22Rv1 (cell line): ENCODE data around the gene WNT16.

Experiments used
- H3K27ac ChIP-seq: fragments of 450-650 bp; 2 replicates; pipeline ENCODE4 v1.5.1; 2017
- ZFX ChIP-seq: fragments of 450-650 bp; IDR thresholded peaks from 2 replicates; pipeline ENCODE4 v1.6.1; 2017; ENCODE audit warnings: antibody characterized with exemption, borderline replicate concordance
- TF ChIP-seq, protein P1 (sequence below): fragments of 450-650 bp; IDR thresholded peaks from 2 replicates; pipeline ENCODE4 v1.5.1; 2017; ENCODE audit warnings: mild to moderate bottlenecking

WNT16 gene

GRCh38 chr7:121371883-121372282, 43.1 kb downstream of the WNT16 start:
- H3K27ac ChIP-seq: no peak overlapping the region
- no peak for TF ChIP-seq ZFX
- TF ChIP-seq, protein P1, sequence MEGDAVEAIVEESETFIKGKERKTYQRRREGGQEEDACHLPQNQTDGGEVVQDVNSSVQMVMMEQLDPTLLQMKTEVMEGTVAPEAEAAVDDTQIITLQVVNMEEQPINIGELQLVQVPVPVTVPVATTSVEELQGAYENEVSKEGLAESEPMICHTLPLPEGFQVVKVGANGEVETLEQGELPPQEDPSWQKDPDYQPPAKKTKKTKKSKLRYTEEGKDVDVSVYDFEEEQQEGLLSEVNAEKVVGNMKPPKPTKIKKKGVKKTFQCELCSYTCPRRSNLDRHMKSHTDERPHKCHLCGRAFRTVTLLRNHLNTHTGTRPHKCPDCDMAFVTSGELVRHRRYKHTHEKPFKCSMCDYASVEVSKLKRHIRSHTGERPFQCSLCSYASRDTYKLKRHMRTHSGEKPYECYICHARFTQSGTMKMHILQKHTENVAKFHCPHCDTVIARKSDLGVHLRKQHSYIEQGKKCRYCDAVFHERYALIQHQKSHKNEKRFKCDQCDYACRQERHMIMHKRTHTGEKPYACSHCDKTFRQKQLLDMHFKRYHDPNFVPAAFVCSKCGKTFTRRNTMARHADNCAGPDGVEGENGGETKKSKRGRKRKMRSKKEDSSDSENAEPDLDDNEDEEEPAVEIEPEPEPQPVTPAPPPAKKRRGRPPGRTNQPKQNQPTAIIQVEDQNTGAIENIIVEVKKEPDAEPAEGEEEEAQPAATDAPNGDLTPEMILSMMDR: no peak

DNA sequence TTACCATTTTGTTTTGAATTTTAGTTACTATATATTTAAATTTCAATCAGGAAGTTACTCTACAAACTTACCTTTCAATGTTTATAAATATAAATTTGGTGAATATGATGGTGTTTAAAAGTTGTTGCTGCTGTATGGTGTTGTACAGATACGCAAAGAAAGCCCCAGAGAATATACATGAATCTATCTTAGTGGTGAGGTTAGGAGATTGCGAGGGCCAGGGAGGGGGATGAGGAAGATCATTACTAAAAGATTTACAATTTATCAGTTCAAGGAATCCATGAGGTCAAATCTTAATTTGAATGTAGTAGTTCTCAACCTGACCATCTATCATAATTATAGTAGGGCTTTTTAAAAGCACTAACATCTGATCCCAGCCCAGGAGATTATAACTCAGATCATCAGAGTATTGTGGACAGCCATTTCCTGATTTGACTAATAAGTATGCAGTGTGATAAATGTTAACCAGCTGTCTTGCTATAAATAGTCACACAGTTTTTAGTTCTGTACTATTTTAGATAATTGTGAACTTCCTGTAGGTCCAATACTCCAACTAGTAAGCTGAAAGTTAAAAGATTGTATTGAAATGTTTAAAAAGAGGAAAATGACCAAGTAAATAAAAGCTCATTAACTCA, 43.7 kb downstream of the WNT16 start:
- H3K27ac ChIP-seq: no peak overlapping the region
- TF ChIP-seq, protein P1: no peak
- TF ChIP-seq ZFX: no peak

DNA sequence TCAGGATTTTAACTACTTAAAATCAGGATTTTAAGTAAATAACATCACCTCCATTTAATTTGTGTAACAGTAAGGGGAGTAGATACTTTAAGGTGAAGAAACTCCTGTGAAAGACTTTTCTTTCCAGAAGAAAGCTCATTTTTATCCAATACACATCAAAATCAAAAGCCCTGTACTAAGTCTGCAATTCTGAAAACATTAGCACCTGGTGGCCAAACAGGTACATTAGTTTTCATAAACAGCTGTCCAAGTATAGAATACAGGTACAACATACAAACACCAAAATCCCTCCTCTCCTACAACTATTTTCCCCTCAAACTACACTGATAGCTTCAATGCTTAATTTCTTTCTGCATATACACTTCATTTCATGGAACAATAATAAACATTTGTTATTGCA, 44.4 kb downstream of the WNT16 start:
- no peak overlapping the region for H3K27ac ChIP-seq
- TF ChIP-seq, protein P1: peak; percentile 15
- TF ChIP-seq ZFX: no peak

DNA sequence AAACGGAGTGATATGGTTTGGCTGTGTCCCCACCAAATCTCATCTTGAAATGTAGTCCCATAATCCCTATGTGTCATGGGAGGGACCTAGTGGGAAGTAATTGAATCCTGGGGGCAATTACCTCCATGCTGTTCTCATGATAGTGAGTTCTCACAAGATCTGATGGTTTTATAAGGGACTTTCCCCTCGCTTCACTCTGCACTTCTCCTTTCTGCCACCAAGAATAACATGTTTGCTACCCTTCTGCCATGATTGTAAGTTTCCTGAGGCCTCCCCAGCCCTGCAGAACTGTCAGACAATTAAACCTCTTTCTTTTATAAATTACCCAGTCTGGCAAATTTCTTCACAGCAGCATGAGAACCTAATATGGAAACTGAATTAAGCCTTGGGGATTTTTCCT, 48.2 kb downstream of the WNT16 start:
- H3K27ac ChIP-seq: no peak overlapping the region
- no peak for TF ChIP-seq ZFX
- TF ChIP-seq, protein P1: no peak

DNA sequence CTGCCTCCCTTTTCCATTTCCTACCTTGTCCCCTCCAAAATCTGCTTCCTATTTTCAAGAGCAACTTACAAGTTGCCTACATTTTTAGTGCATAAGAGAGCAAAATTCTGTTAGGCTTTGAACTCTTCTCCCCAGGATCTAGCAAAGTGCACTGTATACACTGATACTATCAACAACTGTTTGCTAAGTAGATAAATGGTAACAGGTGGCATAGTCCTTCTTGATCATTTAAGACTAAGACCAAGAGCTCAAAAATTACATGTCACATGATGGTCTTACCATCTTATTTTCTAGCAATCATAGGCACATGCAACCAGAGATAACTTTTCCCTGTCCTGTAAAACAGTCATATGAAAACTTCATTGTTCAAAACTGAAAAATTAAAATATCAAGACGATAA, 51.1 kb downstream of the WNT16 start:
- TF ChIP-seq ZFX: no peak
- TF ChIP-seq, protein P1: no peak
- no peak overlapping the region for H3K27ac ChIP-seq

- TF ChIP-seq ZFX: no peak
- TF ChIP-seq, protein P1: no peak
- no peak overlapping the region for H3K27ac ChIP-seq
These were observed 53.7 kb downstream of the WNT16 start for GRCh38 chr7:121382473-121382872.

GRCh38 chr7:121383235-121383910, 54.6 kb downstream of the WNT16 start:
- H3K27ac ChIP-seq: no peak overlapping the region
- TF ChIP-seq, protein P1: no peak
- TF ChIP-seq ZFX: no peak
